DOHH2 (cell line): Measurements from ENCODE around the gene BLTP3A.

Source experiments
- CTCF ChIP-seq: fragments of 200-600 bp; sonication (generic); IDR thresholded peaks from one replicate; pipeline ENCODE4 v1.5.1; 2014; ENCODE audit warnings: antibody characterized with exemption, mild to moderate bottlenecking, low read depth, low read length; ENCODE audit not compliant: poor library complexity, severe bottlenecking
- EZH2phosphoT487 ChIP-seq: fragments of 200-600 bp; sonication (generic); IDR thresholded peaks from 2 replicates; pipeline ENCODE4 v1.6.1; 2017; ENCODE audit warnings: borderline replicate concordance, mild to moderate bottlenecking, antibody characterized with exemption, low read length, moderate library complexity, mixed read lengths

- no peak for TF ChIP-seq CTCF
- no peak for TF ChIP-seq EZH2phosphoT487
These were observed 15.0 kb downstream of the BLTP3A start for GRCh38 chr6:34806738-34807453.
